Smooth muscle cell (in vitro differentiated cells): Measurements from ENCODE around the gene NMNAT2. TPM values are rescaled to one million over a fixed set of nuclear protein-coding genes. Genes with fewer than 3 reads are reported as not detected.
A peak's percentile ranks its signal among the peaks of the same experiment; 100 is the strongest.

Experiments used
- DNase-seq: peaks from one replicate; lab custom pipeline; 2025; ENCODE audit not compliant: unreplicated experiment; lab: John Stamatoyannopoulos, UW
- H2AFZ ChIP-seq: fragments of 200-600 bp; sonication (generic); 2 replicates; pipeline ENCODE4 v1.6.0; 2016; ENCODE audit warnings: antibody characterized with exemption, low read depth, mild to moderate bottlenecking
- H3F3A ChIP-seq: fragments of 200-600 bp; sonication (generic); 2 replicates; pipeline ENCODE4 v1.6.0; 2017; ENCODE audit warnings: antibody characterized with exemption, low read depth
- H3K27ac ChIP-seq: fragments of 200-600 bp; sonication (generic); 2 replicates; pipeline ENCODE4 v1.5.1; 2016; ENCODE audit warnings: low read depth, mild to moderate bottlenecking
- H3K27me3 ChIP-seq: fragments of 200-600 bp; sonication (generic); 2 replicates; pipeline ENCODE4 v1.6.1; 2016; ENCODE audit warnings: low read depth, mild to moderate bottlenecking
- H3K36me3 ChIP-seq: fragments of 200-600 bp; sonication (generic); 2 replicates; pipeline ENCODE4 v1.5.1; 2016; ENCODE audit warnings: low read depth
- H3K4me1 ChIP-seq: fragments of 200-600 bp; sonication (generic); 2 replicates; pipeline ENCODE4 v1.5.1; 2016; ENCODE audit warnings: low read depth
- H3K4me2 ChIP-seq: fragments of 200-600 bp; sonication (generic); 2 replicates; pipeline ENCODE4 v1.6.0; 2016; ENCODE audit warnings: mild to moderate bottlenecking
- H3K4me3 ChIP-seq: fragments of 200-600 bp; sonication (generic); 2 replicates; pipeline ENCODE4 v1.5.1; 2016; ENCODE audit warnings: mild to moderate bottlenecking
- H3K79me2 ChIP-seq: fragments of 200-600 bp; sonication (generic); 2 replicates; pipeline ENCODE4 v1.6.0; 2016; ENCODE audit warnings: low read depth, mild to moderate bottlenecking
- H3K9ac ChIP-seq: fragments of 200-600 bp; sonication (generic); 2 replicates; pipeline ENCODE4 v1.6.0; 2016; ENCODE audit warnings: low read depth
- H3K9me3 ChIP-seq: fragments of 200-600 bp; sonication (generic); replicated peaks from 2 replicates; pipeline ENCODE4 v1.5.1; 2016; ENCODE audit warnings: low read depth
- H4K20me1 ChIP-seq: fragments of 200-600 bp; sonication (generic); 2 replicates; pipeline ENCODE4 v1.6.0; 2016; ENCODE audit warnings: low read depth
- WGBS: methylation state at CpG from one replicate; pipeline ENCODE4 v1.1.7; 2016; ENCODE audit warnings: low lambda C conversion rate; 5-methylcytosine and 5-hydroxymethylcytosine counted together
- polyA plus RNA-seq: library from polyadenylated mRNA; unstranded; fragments of >200 nt; fragmentation: Nextera tagmentation; extraction: Ambion mirVana; gene quantifications from 2 replicates; pipeline ENCODE4 v1.2.1, GENCODE V29; 2016
- total RNA-seq: library from RNA; depleted of rRNA; stranded (reverse); fragments of >200 nt; gene quantifications from 2 replicates; pipeline ENCODE4 v1.2.3, GENCODE V29; 2014
- TF ChIP-seq, protein P1 (sequence below): fragments of 200-600 bp; sonication (generic); IDR thresholded peaks from 2 replicates; pipeline ENCODE4 v1.5.1; 2017; ENCODE audit warnings: borderline replicate concordance, mild to moderate bottlenecking, antibody characterized with exemption; ENCODE audit not compliant: insufficient read depth, poor library complexity, severe bottlenecking

NMNAT2 gene
- total and polyA plus RNA-seq, 2 experiments from 2014 or later = 0.22 to 0.43 TPM

DNA sequence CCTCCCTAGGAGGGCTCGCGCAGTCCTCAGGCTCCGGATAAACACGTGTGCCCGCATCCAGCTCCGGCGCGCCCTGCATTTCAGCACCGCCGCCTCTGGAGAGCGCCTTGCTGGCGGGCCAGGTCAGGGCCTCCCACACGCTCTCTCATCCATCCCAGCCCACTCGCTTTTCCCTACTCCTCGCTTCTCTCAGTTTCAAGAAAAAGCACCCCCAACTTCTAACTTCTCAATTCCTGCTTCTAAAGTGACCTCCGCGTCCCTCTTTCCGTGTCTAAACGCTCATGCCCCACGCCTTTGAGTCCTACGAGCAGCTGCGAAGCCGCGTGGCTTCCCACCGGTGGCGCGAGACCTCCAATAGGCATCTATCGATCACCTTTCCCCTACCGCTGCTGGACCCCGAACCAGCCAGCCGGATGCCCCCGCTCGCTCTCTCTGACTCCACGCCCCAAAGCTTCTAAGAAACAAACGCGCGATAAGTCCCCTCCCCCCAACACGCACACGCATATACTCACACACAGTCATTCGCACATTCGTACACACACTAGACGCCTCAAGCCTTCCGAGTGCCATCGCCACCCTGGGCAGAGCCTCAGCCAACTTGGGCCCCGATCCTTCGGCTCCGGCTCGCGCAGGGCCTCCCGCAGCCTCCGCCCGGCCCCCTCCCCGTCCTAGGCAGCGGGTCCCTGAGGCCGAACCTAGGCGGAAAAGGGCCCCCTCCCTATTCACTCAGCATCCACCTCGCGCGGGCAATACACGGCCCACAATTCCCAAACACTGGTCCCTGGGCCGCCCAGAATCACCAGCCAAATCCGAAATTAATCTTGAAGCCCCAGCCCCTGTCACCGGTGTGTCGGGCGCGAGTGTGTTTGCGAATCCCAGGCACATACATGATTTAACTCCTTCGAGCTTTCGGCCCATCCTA lies 1.1 kb downstream of the NMNAT2 start:
- Histone ChIP-seq H3K4me1 (peaks cover 11% of the 10 kb centered on the region), H3K27me3 (peaks cover 40% of the 10 kb centered on the region), H3K36me3 (no peaks in the 10 kb centered on the region), H3F3A (no peaks in the 10 kb centered on the region), H3K4me2 (peak overlapping the region; percentile 90), H4K20me1 (no peaks in the 10 kb centered on the region), H3K79me2 (no peaks in the 10 kb centered on the region), H3K27ac (no peak overlapping the region), H2AFZ (no peak overlapping the region), H3K9me3 (no peaks in the 10 kb centered on the region), H3K9ac (no peak overlapping the region), H3K4me3 (peak overlapping the region; percentile 47)
- TF ChIP-seq, protein P1, sequence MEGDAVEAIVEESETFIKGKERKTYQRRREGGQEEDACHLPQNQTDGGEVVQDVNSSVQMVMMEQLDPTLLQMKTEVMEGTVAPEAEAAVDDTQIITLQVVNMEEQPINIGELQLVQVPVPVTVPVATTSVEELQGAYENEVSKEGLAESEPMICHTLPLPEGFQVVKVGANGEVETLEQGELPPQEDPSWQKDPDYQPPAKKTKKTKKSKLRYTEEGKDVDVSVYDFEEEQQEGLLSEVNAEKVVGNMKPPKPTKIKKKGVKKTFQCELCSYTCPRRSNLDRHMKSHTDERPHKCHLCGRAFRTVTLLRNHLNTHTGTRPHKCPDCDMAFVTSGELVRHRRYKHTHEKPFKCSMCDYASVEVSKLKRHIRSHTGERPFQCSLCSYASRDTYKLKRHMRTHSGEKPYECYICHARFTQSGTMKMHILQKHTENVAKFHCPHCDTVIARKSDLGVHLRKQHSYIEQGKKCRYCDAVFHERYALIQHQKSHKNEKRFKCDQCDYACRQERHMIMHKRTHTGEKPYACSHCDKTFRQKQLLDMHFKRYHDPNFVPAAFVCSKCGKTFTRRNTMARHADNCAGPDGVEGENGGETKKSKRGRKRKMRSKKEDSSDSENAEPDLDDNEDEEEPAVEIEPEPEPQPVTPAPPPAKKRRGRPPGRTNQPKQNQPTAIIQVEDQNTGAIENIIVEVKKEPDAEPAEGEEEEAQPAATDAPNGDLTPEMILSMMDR = no peak
- 4% methylated on average over 65 of the region's 69 CpGs for WGBS
- peak; percentile 31 for DNase-seq

DNA sequence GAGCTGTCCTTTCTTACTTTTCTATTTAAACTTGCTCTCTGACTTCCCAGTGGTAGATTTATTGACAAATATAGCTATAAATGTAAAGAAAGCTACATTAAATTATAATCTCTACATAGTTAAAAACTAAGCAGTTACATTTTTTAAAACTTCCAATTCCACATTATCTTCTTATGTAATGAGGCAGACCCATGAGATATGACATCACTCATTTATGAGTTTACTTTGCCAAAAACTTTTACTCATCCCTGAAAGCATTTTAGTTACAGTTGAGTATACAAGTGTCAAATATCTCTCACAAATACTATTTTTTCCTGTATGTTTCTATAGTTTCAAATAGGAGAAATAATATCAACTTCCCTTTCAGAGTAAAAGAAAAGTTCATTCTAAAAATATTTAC lies 3.8 kb downstream of the NMNAT2 start:
- no peaks in the 10 kb centered on the region for H3K36me3 ChIP-seq
- no peak overlapping the region for H2AFZ ChIP-seq
- H3K4me1 ChIP-seq = peaks cover 11% of the 10 kb centered on the region
- no peak for DNase-seq
- H3K4me2 ChIP-seq = no peak overlapping the region
- H3K9ac ChIP-seq = no peak overlapping the region
- H3K27me3 ChIP-seq = peaks cover 38% of the 10 kb centered on the region
- no peaks in the 10 kb centered on the region for H3F3A ChIP-seq
- H3K4me3 ChIP-seq = no peak overlapping the region
- TF ChIP-seq, protein P1 = no peak
- no peaks in the 10 kb centered on the region for H4K20me1 ChIP-seq
- no peaks in the 10 kb centered on the region for H3K79me2 ChIP-seq
- no peaks in the 10 kb centered on the region for H3K9me3 ChIP-seq
- H3K27ac ChIP-seq = no peak overlapping the region

DNA sequence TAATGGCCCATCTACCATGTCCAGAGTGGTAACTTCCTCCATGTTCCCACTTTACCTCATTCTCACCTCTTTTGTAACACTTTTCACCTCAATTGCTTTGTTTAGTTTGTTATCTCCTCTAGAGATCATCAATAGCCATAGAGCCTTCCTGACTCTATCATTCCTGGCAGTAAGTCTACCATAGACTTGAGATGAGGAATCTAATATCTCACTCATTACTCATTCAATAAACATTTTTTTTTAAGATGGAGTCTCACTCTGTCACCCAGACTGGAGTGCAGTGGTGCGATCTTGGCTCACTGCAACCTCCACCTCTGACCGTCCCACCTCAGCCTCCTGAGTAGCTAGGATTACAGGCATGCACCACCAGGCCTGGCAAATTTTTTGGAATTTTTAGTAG lies 7.1 kb downstream of the NMNAT2 start:
- H3K4me1 ChIP-seq = no peaks in the 10 kb centered on the region

More for the DNA sequence above, 7.1 kb downstream of the NMNAT2 start:
- Histone ChIP-seq H3K79me2 (no peaks in the 10 kb centered on the region), H2AFZ (no peak overlapping the region), H3K27ac (no peak overlapping the region), H3K36me3 (no peaks in the 10 kb centered on the region), H4K20me1 (no peaks in the 10 kb centered on the region), H3K4me2 (no peak overlapping the region), H3K27me3 (peaks cover 9% of the 10 kb centered on the region), H3K9me3 (no peaks in the 10 kb centered on the region), H3K9ac (no peak overlapping the region), H3K4me3 (no peak overlapping the region), H3F3A (no peaks in the 10 kb centered on the region)
- TF ChIP-seq, protein P1 = no peak
- WGBS = 98% methylated on average over 2 of the region's 2 CpGs
- DNase-seq = no peak
